ENCODE measurements around the gene ERCC5. TPM values are rescaled to one million over a fixed set of nuclear protein-coding genes. Genes with fewer than 3 reads are reported as not detected.

The ERCC5 gene
- total RNA-seq, 2 experiments from 2014 or later: 92.6 to 94.9 TPM

- Mint-ChIP-seq H3K36me3 (ENCODE audit: low read depth) (no peaks in the 10 kb centered on the region), H3K4me3 (no peak overlapping the region), H3K9me3 (no peaks in the 10 kb centered on the region), H3K27me3 (peaks cover 21% of the 10 kb centered on the region), H3K27ac (no peak overlapping the region), H3K4me1 (no peaks in the 10 kb centered on the region)
- POLR2A ChIA-PET: no interaction called here
- DNase-seq: no peak
- CTCF ChIA-PET: no interaction called here
Measured at GRCh38 chr13:102917019-102917418, 71.2 kb downstream of the ERCC5 start.

GRCh38 chr13:102922184-102922583 lies 76.4 kb downstream of the ERCC5 start:
- Mint-ChIP-seq H3K9me3 (no peaks in the 10 kb centered on the region), H3K27me3 (peaks cover 12% of the 10 kb centered on the region), H3K4me3 (no peak overlapping the region), H3K27ac (no peak overlapping the region), H3K4me1 (no peaks in the 10 kb centered on the region), H3K36me3 (ENCODE audit: low read depth) (no peaks in the 10 kb centered on the region)
- ChIA-PET POLR2A (no interaction called here), CTCF (no interaction called here)
- no peak for DNase-seq

Other genes starting within 250 kb of the ERCC5 start
- 100 to 1,000 TPM in 1 of 2 experiments, 10 to 100 TPM in 1; 95.9 to 115 TPM for gene TPP2, start 249.0 kb upstream of the ERCC5 start, total RNA-seq
- gene METTL21C, start 151.0 kb upstream of the ERCC5 start, total RNA-seq: not detected
- gene TEX30, start 72.2 kb upstream of the ERCC5 start, total RNA-seq: 10 to 100 TPM; 30.3 to 32.9 TPM
- gene POGLUT2, start 47.1 kb upstream of the ERCC5 start, total RNA-seq: 1 to 10 TPM; 6.8 to 7.6 TPM
- 10 to 100 TPM; 21.3 to 24.2 TPM for gene BIVM, start 46.9 kb upstream of the ERCC5 start, total RNA-seq
- gene SLC10A2, start 220.4 kb downstream of the ERCC5 start, total RNA-seq: not detected

Measured in activated CD4-positive, alpha-beta T cell treated with anti-CD3 and anti-CD28 coated beads, Interleukin-2, amount 10 ng/mL, durations not matched to agents 7 days and 5 days (primary cell).